Suprapubic skin (tissue), 4 donors: Measurements from ENCODE around the gene SS18L1. TPM values are rescaled to one million over a fixed set of nuclear protein-coding genes. Genes with fewer than 3 reads are reported as not detected.
A peak's percentile ranks its signal among the peaks of the same experiment; 100 is the strongest.

Experiments
- DNase-seq, 2 donors: peaks; one replicate each; pipeline ENCODE4 v3.0.0-alpha.2; 2019; ENCODE audit warnings: low spot score in 2 of 2
- H3K27ac ChIP-seq: fragments of 200-600 bp; sonication (generic); one replicate; pipeline ENCODE4 v1.5.1; 2019
- H3K27me3 ChIP-seq: fragments of 200-600 bp; sonication (generic); one replicate; pipeline ENCODE4 v1.5.1; 2019
- H3K36me3 ChIP-seq: fragments of 200-600 bp; sonication (generic); one replicate; pipeline ENCODE4 v1.5.1; 2019
- H3K4me1 ChIP-seq: fragments of 200-600 bp; sonication (generic); one replicate; pipeline ENCODE4 v1.5.1; 2019
- H3K4me3 ChIP-seq: fragments of 200-600 bp; sonication (generic); one replicate; pipeline ENCODE4 v1.5.1; 2019; ENCODE audit warnings: mild to moderate bottlenecking
- H3K9me3 ChIP-seq: fragments of 200-600 bp; sonication (generic); one replicate; pipeline ENCODE4 v1.5.1; 2019
- CTCF ChIP-seq, 2 donors: fragments of 200-600 bp in 1 of 2; fragments of 450-650 bp in 1 of 2; sonication (generic) in 1 of 2; IDR thresholded peaks; one replicate each; pipeline ENCODE4 v1.5.1; 2016 to 2019; ENCODE audit warnings: antibody characterized with exemption in 2 of 2, mild to moderate bottlenecking in 1 of 2, moderate library complexity in 1 of 2
- EP300 ChIP-seq: sonication (generic); formaldehyde crosslinking; IDR thresholded peaks from one replicate; pipeline ENCODE4 v1.6.1; 2017; ENCODE audit warnings: antibody characterized with exemption
- POLR2A ChIP-seq, 2 donors: fragments of 450-650 bp; IDR thresholded peaks; one replicate each; pipeline ENCODE4 v1.6.1; 2017; ENCODE audit warnings: antibody characterized with exemption in 2 of 2, mild to moderate bottlenecking in 2 of 2, moderate library complexity in 2 of 2
- POLR2AphosphoS5 ChIP-seq, 3 donors: sonication (generic); formaldehyde crosslinking; IDR thresholded peaks; one replicate each; pipeline ENCODE4 v1.6.1; 2017; ENCODE audit warnings: antibody characterized with exemption in 3 of 3
- WGBS: methylation state at CpG from one replicate; pipeline ENCODE4 v1.1.5; 2018; 5-methylcytosine and 5-hydroxymethylcytosine counted together
- total RNA-seq, 4 donors: library from RNA; depleted of rRNA; stranded (reverse); fragments of >200 nt; gene quantifications; one replicate each; pipeline ENCODE4 v1.1.0, GENCODE V29; 2016

The SS18L1 gene
- total RNA-seq, 4 donors from 2014 or later, result 23.3 to 81.1 (median 26.9) TPM

- no peak overlapping the region for H3K4me3 ChIP-seq
- 68% methylated on average over 17 of the region's 29 CpGs for WGBS
- peak overlapping the region; percentile 32 for H3K27ac ChIP-seq
- no peaks in the 10 kb centered on the region for H3K9me3 ChIP-seq
- H3K27me3 ChIP-seq, result no peaks in the 10 kb centered on the region
- peaks cover 96% of the 10 kb centered on the region for H3K36me3 ChIP-seq
- peaks cover 31% of the 10 kb centered on the region for H3K4me1 ChIP-seq
- no peak for TF ChIP-seq EP300
- TF ChIP-seq POLR2AphosphoS5 (IDR thresholded peaks at IDR 0.05), result no peak
- no peak for TF ChIP-seq POLR2A (IDR thresholded peaks at IDR 0.05)
- TF ChIP-seq CTCF (IDR thresholded peaks at IDR 0.05), result no peak
- DNase-seq, result no peak
These were observed 10.3 kb upstream of the SS18L1 start for GRCh38 chr20:62133051-62133845.

GRCh38 chr20:62133864-62134263, 9.7 kb upstream of the SS18L1 start:
- Histone ChIP-seq H3K36me3 (peaks cover 96% of the 10 kb centered on the region), H3K27ac (no peak overlapping the region), H3K27me3 (no peaks in the 10 kb centered on the region), H3K9me3 (no peaks in the 10 kb centered on the region), H3K4me3 (no peak overlapping the region), H3K4me1 (peaks cover 31% of the 10 kb centered on the region)
- 75% methylated on average over 4 of the region's 12 CpGs for WGBS
- DNase-seq, result no peak
- TF ChIP-seq POLR2A (IDR thresholded peaks at IDR 0.05) (no peak), CTCF (IDR thresholded peaks at IDR 0.05) (no peak), EP300 (no peak), POLR2AphosphoS5 (IDR thresholded peaks at IDR 0.05) (no peak)

GRCh38 chr20:62134735-62135231, 8.8 kb upstream of the SS18L1 start:
- DNase-seq, result no peak
- Histone ChIP-seq H3K27ac (no peak overlapping the region), H3K27me3 (no peaks in the 10 kb centered on the region), H3K9me3 (no peaks in the 10 kb centered on the region), H3K4me3 (no peak overlapping the region), H3K4me1 (peaks cover 31% of the 10 kb centered on the region), H3K36me3 (peaks cover 96% of the 10 kb centered on the region)
- TF ChIP-seq CTCF (IDR thresholded peaks at IDR 0.05), result no peak
- no peak for TF ChIP-seq POLR2A (IDR thresholded peaks at IDR 0.05)
- no peak for TF ChIP-seq EP300
- TF ChIP-seq POLR2AphosphoS5 (IDR thresholded peaks at IDR 0.05), result no peak
- WGBS, result 67% methylated on average over 7 of the region's 11 CpGs

- Histone ChIP-seq H3K27me3 (no peaks in the 10 kb centered on the region), H3K4me3 (no peak overlapping the region), H3K9me3 (no peaks in the 10 kb centered on the region), H3K27ac (no peak overlapping the region), H3K36me3 (peaks cover 89% of the 10 kb centered on the region), H3K4me1 (peaks cover 33% of the 10 kb centered on the region)
- no peak for DNase-seq
- 91% methylated on average over 8 of the region's 8 CpGs for WGBS
- TF ChIP-seq POLR2AphosphoS5 (IDR thresholded peaks at IDR 0.05) (no peak), POLR2A (IDR thresholded peaks at IDR 0.05) (no peak), EP300 (no peak), CTCF (IDR thresholded peaks at IDR 0.05) (no peak)
These were observed 7.8 kb upstream of the SS18L1 start for GRCh38 chr20:62135573-62136266.
